K562 (cell line): ENCODE data around the gene SLC16A1. TPM values are rescaled to one million over a fixed set of nuclear protein-coding genes. Genes with fewer than 3 reads are reported as not detected.
A peak's percentile ranks its signal among the peaks of the same experiment; 100 is the strongest.

Experiments used
- BRD9 ChIP-seq: fragments of 450-650 bp; IDR thresholded peaks from 2 replicates; pipeline ENCODE4 v1.6.1; 2018; ENCODE audit warnings: low read depth; ENCODE audit not compliant: partially characterized antibody
- CHCHD3 ChIP-seq: fragments of 250-450 bp; sonication (Bioruptor Pico); IDR thresholded peaks from 2 replicates; pipeline ENCODE4 v2.1.2; 2022; ENCODE audit warnings: mild to moderate bottlenecking
- DACH1 ChIP-seq: fragments of 450-650 bp; IDR thresholded peaks from 2 replicates; pipeline ENCODE4 v1.6.1; 2018; ENCODE audit not compliant: partially characterized antibody
- DEAF1 ChIP-seq: fragments of 450-650 bp; formaldehyde crosslinking; IDR thresholded peaks from 2 replicates; pipeline ENCODE4 v1.4.0; 2020; ENCODE audit warnings: mild to moderate bottlenecking, moderate library complexity
- DMBX1 ChIP-seq: fragments of 250-450 bp; sonication (Bioruptor Pico); IDR thresholded peaks from 2 replicates; pipeline ENCODE4 v1.8.0; 2022; ENCODE audit warnings: inconsistent platforms, mild to moderate bottlenecking, moderate library complexity, borderline replicate concordance
- E2F4 ChIP-seq: sonication (generic); formaldehyde crosslinking; IDR thresholded peaks from 2 replicates; pipeline ENCODE4 v1.8.0; 2022; ENCODE audit warnings: mild to moderate bottlenecking, low read depth, missing genetic modification reagents
- EP300 ChIP-seq: IDR thresholded peaks from 2 replicates; pipeline ENCODE4 v1.6.1; 2012; ENCODE audit warnings: low read length, improper control_type of control experiment
- GATA2 ChIP-seq: sonication (generic); formaldehyde crosslinking; IDR thresholded peaks from 2 replicates; pipeline ENCODE4 v1.4.0; 2020; ENCODE audit warnings: mild to moderate bottlenecking, missing genetic modification reagents
- HIVEP1 ChIP-seq: fragments of 250-450 bp; sonication (Bioruptor Pico); IDR thresholded peaks from 2 replicates; pipeline ENCODE4 v1.4.0; 2020; ENCODE audit warnings: mild to moderate bottlenecking
- MTA2 ChIP-seq: fragments of 450-650 bp; IDR thresholded peaks from 2 replicates; pipeline ENCODE4 v1.6.1; 2016; ENCODE audit warnings: low read depth
- PATZ1 ChIP-seq: fragments of 250-450 bp; sonication (Bioruptor Pico); IDR thresholded peaks from 2 replicates; pipeline ENCODE4 v1.5.0; 2020; ENCODE audit warnings: mild to moderate bottlenecking, borderline replicate concordance
- PHTF2 ChIP-seq: fragments of 250-450 bp; sonication (Bioruptor Pico); IDR thresholded peaks from 2 replicates; pipeline ENCODE4 v1.5.0; 2021; ENCODE audit warnings: mild to moderate bottlenecking
- RFX1 ChIP-seq: fragments of 450-650 bp; IDR thresholded peaks from 2 replicates; pipeline ENCODE4 v1.6.1; 2016; ENCODE audit warnings: mild to moderate bottlenecking, moderate library complexity
- SLC30A9 ChIP-seq: fragments of 250-450 bp; sonication (Bioruptor Pico); IDR thresholded peaks from 2 replicates; pipeline ENCODE4 v1.8.0; 2022; ENCODE audit warnings: mild to moderate bottlenecking, moderate library complexity
- SMC3 ChIP-seq: conservative IDR thresholded peaks from 2 replicates; pipeline ENCODE4 v1.6.1; 2011; ENCODE audit warnings: low read depth, low read length, improper control_type of control experiment; ENCODE audit not compliant: insufficient read depth
- ZBED1 ChIP-seq: IDR thresholded peaks from 2 replicates; pipeline ENCODE4 v1.6.1; 2014
- ZBTB49 ChIP-seq: sonication (generic); formaldehyde crosslinking; IDR thresholded peaks from 2 replicates; pipeline ENCODE4 v1.8.0; 2022; ENCODE audit warnings: missing genetic modification reagents, mild to moderate bottlenecking, borderline replicate concordance
- ZNF12 ChIP-seq: sonication (generic); formaldehyde crosslinking; IDR thresholded peaks from 2 replicates; pipeline ENCODE4 v1.4.0; 2020; ENCODE audit warnings: mild to moderate bottlenecking, missing genetic modification reagents
- ZNF253 ChIP-seq: fragments of 250-450 bp; sonication (Bioruptor Pico); conservative IDR thresholded peaks from 2 replicates; pipeline ENCODE4 v1.6.1; 2021; ENCODE audit warnings: mild to moderate bottlenecking
- polyA plus RNA-seq, 8 experiments: library from polyadenylated mRNA; depleted of rRNA in 4 of 8; stranded (reverse) in 5 of 8; unstranded in 3 of 8; fragments of >200 nt; fragmentation: Nextera tagmentation in 2 of 8; fragmentation: Illumina TruSeq in 1 of 8; extraction: Ambion mirVana in 2 of 8; extraction: Trizol in 1 of 8; gene quantifications; 2 replicates each; pipeline versions ENCODE4 v1.2.1 to v1.2.3, GENCODE V29; 2011 to 2014; ENCODE audit warnings: inconsistent platforms in 1 of 8, missing spikeins in 1 of 8
- total RNA-seq, 7 experiments: library from RNA; depleted of rRNA in 6 of 7; stranded (reverse); fragments of >200 nt in 6 of 7; fragmentation: Illumina TruSeq in 2 of 7; extraction: Trizol in 2 of 7; gene quantifications; 2 replicates each; pipeline versions ENCODE4 v1.2.1 to v1.2.3, GENCODE V29; 2011 to 2021; ENCODE audit warnings: low replicate concordance in 1 of 7
- TF ChIP-seq, protein P1 (sequence below), 2 experiments: fragments of 200-800 bp in 1 of 2; sonication (Bioruptor generic) in 1 of 2; sonication (generic) in 1 of 2; formaldehyde crosslinking in 1 of 2; IDR thresholded peaks in 1 of 2; conservative IDR thresholded peaks in 1 of 2; 2 replicates each; pipeline versions ENCODE4 v1.5.0 to v1.6.1; 2016 to 2020; ENCODE audit warnings: missing compliant biosample characterization in 1 of 2, missing genetic modification characterization in 1 of 2, missing genetic modification reagents in 1 of 2

SLC16A1 gene
- total and polyA plus RNA-seq, 9 of the 15 experiments (the other 6 are each of a cell fraction or from before 2014, with no cell fraction given) = 73.1 to 244 (median 117) TPM

- TF ChIP-seq ZBTB49 (no peak), DEAF1 (CRISPR knock-in tag) (peak; percentile 17; the same call in 1 of the 2 replicates), SLC30A9 (CRISPR knock-in tag) (no peak), CHCHD3 (CRISPR knock-in tag) (no peak), MTA2 (peak; percentile 63), GATA2 (no peak), PHTF2 (CRISPR knock-in tag) (no peak), DACH1 (no peak), BRD9 (peak; percentile 96), ZNF12 (CRISPR knock-in tag) (no peak), EP300 (peak; percentile 93), DMBX1 (CRISPR knock-in tag) (no peak; the same call in 1 of the 2 replicates), SMC3 (no peak), ZNF253 (CRISPR knock-in tag) (no peak), ZBED1 (no peak), E2F4 (CRISPR knock-in tag) (no peak), PATZ1 (CRISPR knock-in tag) (no peak), RFX1 (no peak), HIVEP1 (CRISPR knock-in tag) (no peak)
- TF ChIP-seq, protein P1, sequence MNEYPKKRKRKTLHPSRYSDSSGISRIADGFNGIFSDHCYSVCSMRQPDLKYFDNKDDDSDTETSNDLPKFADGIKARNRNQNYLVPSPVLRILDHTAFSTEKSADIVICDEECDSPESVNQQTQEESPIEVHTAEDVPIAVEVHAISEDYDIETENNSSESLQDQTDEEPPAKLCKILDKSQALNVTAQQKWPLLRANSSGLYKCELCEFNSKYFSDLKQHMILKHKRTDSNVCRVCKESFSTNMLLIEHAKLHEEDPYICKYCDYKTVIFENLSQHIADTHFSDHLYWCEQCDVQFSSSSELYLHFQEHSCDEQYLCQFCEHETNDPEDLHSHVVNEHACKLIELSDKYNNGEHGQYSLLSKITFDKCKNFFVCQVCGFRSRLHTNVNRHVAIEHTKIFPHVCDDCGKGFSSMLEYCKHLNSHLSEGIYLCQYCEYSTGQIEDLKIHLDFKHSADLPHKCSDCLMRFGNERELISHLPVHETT (CRISPR knock-in tag; conservative IDR thresholded peaks at IDR 0.05 in 1 of 2, IDR thresholded peaks at IDR 0.05 in 1 of 2) = no peak
Observed at GRCh38 chr1:112935461-112936111, 20.4 kb downstream of the SLC16A1 start (continued).
